Measurements from ENCODE around the gene DDX27. TPM values are rescaled to one million over a fixed set of nuclear protein-coding genes. Genes with fewer than 3 reads are reported as not detected.

The DDX27 gene
- total RNA-seq, 4 donors from 2014 or later = 22.3 to 32.5 (median 29.8) TPM

DNA sequence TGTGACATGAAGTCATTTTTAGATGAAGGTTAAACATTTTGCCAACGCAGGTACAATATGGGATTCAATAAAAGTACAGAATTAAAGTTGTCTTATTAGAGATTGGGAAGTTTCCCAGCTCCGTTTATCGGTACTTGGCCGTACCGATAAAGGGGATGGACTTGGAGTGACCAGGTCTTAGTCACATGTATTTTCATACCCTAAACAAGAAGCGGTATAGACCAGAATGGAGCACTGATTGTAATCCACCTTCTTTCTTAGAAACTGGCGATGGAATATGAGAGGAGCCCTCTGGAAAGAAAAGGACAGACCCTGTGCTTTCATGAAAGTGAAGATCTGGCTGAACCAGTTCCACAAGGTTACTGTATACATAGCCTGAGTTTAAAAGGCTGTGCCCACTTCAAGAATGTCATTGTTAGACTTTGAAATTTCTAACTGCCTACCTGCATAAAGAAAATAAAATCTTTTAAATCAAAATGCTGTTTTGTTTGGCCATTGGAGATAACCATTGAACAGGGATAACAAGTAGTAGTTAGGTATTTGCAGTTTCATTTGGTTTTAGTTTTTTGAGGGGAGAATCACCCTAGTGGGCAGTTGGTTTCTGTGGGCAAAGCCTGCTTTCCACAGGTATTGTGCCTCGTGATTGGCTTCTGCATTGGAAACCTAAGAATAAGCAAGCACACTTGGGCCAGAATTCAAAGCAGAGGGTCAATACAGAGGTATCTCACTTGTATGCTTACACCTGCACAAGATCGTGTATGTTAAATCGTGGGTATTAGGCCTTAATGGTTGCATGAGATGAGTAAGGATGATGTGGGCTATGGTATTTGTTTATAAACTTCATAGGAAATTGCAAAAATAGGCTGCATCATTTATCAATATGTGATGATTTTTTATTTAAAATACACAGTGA is 69.8 kb downstream of the DDX27 start:
- Histone ChIP-seq H3K27me3 (no peaks in the 10 kb centered on the region), H3K4me1 (peaks cover 0 to 10% (median 0%) of the 10 kb centered on the region in 3 donors), H3K9me3 (peaks cover 0 to 37% (median 0%) of the 10 kb centered on the region in 3 donors), H3K27ac (no peak overlapping the region), H3K4me3 (no peak overlapping the region), H3K36me3 (peaks cover 14 to 91% of the 10 kb centered on the region in 2 donors)
- 93 to 95% methylated on average over 10 of the region's 10 CpGs for WGBS, 2 donors (ENCODE audit: low coverage in 1 of 2)
- TF ChIP-seq EP300 (IDR thresholded peaks at IDR 0.05) (no peak), POLR2A (IDR thresholded peaks at IDR 0.05) (no peak), POLR2AphosphoS5 (IDR thresholded peaks at IDR 0.05) (no peak)
- TF ChIP-seq, protein P1, sequence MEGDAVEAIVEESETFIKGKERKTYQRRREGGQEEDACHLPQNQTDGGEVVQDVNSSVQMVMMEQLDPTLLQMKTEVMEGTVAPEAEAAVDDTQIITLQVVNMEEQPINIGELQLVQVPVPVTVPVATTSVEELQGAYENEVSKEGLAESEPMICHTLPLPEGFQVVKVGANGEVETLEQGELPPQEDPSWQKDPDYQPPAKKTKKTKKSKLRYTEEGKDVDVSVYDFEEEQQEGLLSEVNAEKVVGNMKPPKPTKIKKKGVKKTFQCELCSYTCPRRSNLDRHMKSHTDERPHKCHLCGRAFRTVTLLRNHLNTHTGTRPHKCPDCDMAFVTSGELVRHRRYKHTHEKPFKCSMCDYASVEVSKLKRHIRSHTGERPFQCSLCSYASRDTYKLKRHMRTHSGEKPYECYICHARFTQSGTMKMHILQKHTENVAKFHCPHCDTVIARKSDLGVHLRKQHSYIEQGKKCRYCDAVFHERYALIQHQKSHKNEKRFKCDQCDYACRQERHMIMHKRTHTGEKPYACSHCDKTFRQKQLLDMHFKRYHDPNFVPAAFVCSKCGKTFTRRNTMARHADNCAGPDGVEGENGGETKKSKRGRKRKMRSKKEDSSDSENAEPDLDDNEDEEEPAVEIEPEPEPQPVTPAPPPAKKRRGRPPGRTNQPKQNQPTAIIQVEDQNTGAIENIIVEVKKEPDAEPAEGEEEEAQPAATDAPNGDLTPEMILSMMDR (IDR thresholded peaks at IDR 0.05) = no peak
- ATAC-seq = no peak

DNA sequence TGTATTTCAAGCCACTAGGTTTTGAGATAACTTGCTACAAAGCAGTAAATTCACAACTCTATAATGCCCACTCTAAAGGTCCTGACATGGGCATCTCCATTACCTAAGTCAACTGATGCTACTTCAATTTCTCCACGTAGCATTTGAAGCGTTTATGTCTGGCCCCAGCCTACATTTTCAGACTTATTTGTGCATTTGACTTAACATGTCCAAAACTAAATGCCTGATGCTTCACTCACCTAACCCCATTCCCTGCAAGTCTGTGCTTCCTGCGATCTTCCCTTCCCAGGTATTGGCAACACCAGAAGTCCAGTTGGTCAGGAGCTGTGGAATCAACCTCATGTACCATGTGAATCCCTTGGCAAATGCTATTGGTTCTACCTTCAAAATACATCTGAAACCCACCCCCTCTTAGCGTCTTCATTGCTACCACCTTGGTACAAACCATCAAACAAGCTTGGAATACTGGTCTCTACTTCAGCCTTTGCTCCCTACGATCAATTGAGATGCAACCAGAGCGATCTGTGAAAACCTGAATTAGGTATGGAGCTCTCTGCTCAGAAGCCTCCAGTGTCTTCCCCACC is 71.5 kb downstream of the DDX27 start:
- Histone ChIP-seq H3K27me3 (no peaks in the 10 kb centered on the region), H3K4me1 (no peaks in the 10 kb centered on the region), H3K27ac (no peak overlapping the region), H3K4me3 (no peak overlapping the region), H3K9me3 (peaks cover 0 to 21% (median 0%) of the 10 kb centered on the region in 3 donors), H3K36me3 (peaks cover 13 to 80% of the 10 kb centered on the region in 2 donors)
- ATAC-seq = no peak
- 92 to 93% methylated on average over 5 to 6 of the region's 6 CpGs for WGBS, 2 donors (ENCODE audit: low coverage in 1 of 2)
- TF ChIP-seq POLR2A (IDR thresholded peaks at IDR 0.05) (no peak), EP300 (IDR thresholded peaks at IDR 0.05) (no peak), POLR2AphosphoS5 (IDR thresholded peaks at IDR 0.05) (no peak)
- TF ChIP-seq, protein P1 (IDR thresholded peaks at IDR 0.05) = no peak

DNA sequence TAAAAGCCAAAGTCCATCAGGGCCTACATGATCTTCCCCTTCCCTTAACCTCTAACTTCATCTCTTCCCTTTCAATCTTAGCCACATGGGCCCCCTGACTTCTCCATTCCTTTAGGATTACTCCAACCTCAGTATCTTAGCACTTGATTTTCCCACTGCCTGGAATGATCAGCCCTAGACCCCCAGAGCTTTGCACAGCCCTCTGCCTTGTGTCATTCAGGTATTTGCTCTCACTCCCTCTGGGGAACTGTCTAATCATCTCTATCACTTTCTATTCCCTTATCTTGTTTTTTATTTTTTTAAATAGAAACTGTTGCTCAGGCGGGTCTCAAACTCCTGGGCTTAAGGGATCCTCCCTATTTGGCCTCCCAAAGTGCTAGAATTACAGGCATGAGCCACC is 72.0 kb downstream of the DDX27 start:
- peaks cover 0 to 16% (median 0%) of the 10 kb centered on the region in 3 donors for H3K9me3 ChIP-seq
- TF ChIP-seq EP300 (IDR thresholded peaks at IDR 0.05) (no peak), POLR2A (IDR thresholded peaks at IDR 0.05) (no peak), POLR2AphosphoS5 (IDR thresholded peaks at IDR 0.05) (no peak)
- TF ChIP-seq, protein P1 (IDR thresholded peaks at IDR 0.05) = no peak
- no peaks in the 10 kb centered on the region for H3K4me1 ChIP-seq
- H3K27ac ChIP-seq = no peak overlapping the region
- 0 to 33% methylated on average over 1 of the region's 1 CpG for WGBS, 2 donors (ENCODE audit: low coverage in 1 of 2)
- no peak overlapping the region for H3K4me3 ChIP-seq
- peaks cover 8 to 80% of the 10 kb centered on the region in 2 donors for H3K36me3 ChIP-seq
- no peaks in the 10 kb centered on the region for H3K27me3 ChIP-seq
- ATAC-seq = no peak

DNA sequence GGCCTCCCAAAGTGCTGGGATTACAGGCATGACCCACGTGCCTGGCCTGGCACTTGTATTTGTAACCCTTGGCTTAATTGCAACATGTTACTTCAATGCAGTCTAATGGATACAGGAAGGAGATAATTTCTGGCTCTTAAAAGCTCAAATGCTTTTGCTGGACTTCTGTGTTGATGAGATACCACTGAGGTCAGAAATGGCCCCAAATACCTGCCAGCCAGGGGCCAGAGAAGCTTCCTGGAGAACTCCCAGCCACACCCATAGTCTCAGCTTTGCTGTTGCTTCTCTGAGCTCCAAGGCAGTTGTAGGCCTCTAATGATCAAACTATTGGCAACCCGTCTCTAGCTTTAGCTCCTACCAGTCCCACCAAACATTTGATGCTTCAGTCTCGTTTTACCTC is 72.8 kb downstream of the DDX27 start:
- Histone ChIP-seq H3K27me3 (no peaks in the 10 kb centered on the region), H3K9me3 (peaks cover 0 to 8% (median 0%) of the 10 kb centered on the region in 3 donors), H3K4me3 (no peak overlapping the region), H3K36me3 (peaks cover 5 to 75% of the 10 kb centered on the region in 2 donors), H3K27ac (no peak overlapping the region), H3K4me1 (no peaks in the 10 kb centered on the region)
- no peak for ATAC-seq
- 60 to 83% methylated on average over 2 to 3 of the region's 3 CpGs for WGBS, 2 donors (ENCODE audit: low coverage in 1 of 2)
- TF ChIP-seq POLR2AphosphoS5 (IDR thresholded peaks at IDR 0.05) (no peak), EP300 (IDR thresholded peaks at IDR 0.05) (no peak)

DNA sequence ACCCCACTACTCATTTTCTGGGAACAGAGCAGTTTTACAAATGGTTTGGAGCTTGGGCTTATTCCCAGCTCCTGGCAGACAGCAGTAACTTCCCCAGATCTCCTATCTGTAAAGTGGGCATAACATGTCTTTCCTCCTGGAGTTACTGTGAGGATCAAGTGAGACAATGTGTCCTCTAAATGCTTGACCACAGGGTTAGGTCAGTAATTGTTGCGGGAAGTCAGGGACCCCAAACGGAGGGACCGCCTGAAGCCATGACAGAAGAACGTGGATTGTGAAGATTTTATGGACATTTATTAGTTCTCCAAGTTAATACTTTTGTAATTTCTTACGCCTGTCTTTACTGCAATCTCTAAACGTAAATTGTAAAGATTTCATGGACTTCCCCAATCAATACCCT is 73.9 kb downstream of the DDX27 start:
- no peak for ATAC-seq
- Histone ChIP-seq H3K4me3 (no peak overlapping the region), H3K36me3 (peaks cover 3 to 64% of the 10 kb centered on the region in 2 donors), H3K27ac (no peak overlapping the region), H3K9me3 (no peaks in the 10 kb centered on the region), H3K4me1 (no peaks in the 10 kb centered on the region), H3K27me3 (no peaks in the 10 kb centered on the region)
- no peak for TF ChIP-seq POLR2AphosphoS5 (IDR thresholded peaks at IDR 0.05)
- TF ChIP-seq, protein P1 (IDR thresholded peaks at IDR 0.05) = no peak
- TF ChIP-seq EP300 (IDR thresholded peaks at IDR 0.05) = no peak
- TF ChIP-seq POLR2A (IDR thresholded peaks at IDR 0.05) = no peak
- WGBS, 2 donors (ENCODE audit: low coverage in 1 of 2) = 84 to 96% methylated on average over 6 of the region's 6 CpGs

Measured in gastroesophageal sphincter (tissue), 4 donors.